Neuronal stem cell (in vitro differentiated cells): ENCODE results near the gene MYO1H.

Experiments
- DNase-seq: peaks from one replicate; pipeline ENCODE4 v3.0.0-alpha.2; 2013; ENCODE audit warnings: low spot score
- H2AFZ ChIP-seq: one replicate; pipeline ENCODE4 v1.6.1; 2013; ENCODE audit warnings: mild to moderate bottlenecking, low read length, inconsistent platforms
- H2AK5ac ChIP-seq: 2 replicates; pipeline ENCODE4 v1.6.1; 2013; ENCODE audit warnings: low read depth, mild to moderate bottlenecking, inconsistent platforms, low read length, moderate library complexity, mixed read lengths
- H2BK120ac ChIP-seq: 2 replicates; pipeline ENCODE4 v1.6.1; 2013; ENCODE audit warnings: low read depth, mild to moderate bottlenecking, inconsistent platforms, low read length, moderate library complexity, mixed read lengths
- H2BK12ac ChIP-seq: one replicate; pipeline ENCODE4 v1.6.1; 2013; ENCODE audit warnings: low read length, inconsistent platforms
- H2BK15ac ChIP-seq: 2 replicates; pipeline ENCODE4 v1.6.1; 2013; ENCODE audit warnings: mild to moderate bottlenecking, low read length, inconsistent platforms, mixed read lengths
- H2BK5ac ChIP-seq: one replicate; pipeline ENCODE4 v1.6.1; 2013; ENCODE audit warnings: inconsistent platforms, mild to moderate bottlenecking, low read length, moderate library complexity
- H3K14ac ChIP-seq: one replicate; pipeline ENCODE4 v1.6.1; 2013; ENCODE audit warnings: low read length, inconsistent platforms
- H3K18ac ChIP-seq: 2 replicates; pipeline ENCODE4 v1.6.1; 2013; ENCODE audit warnings: low read length, inconsistent platforms
- H3K23ac ChIP-seq: 2 replicates; pipeline ENCODE4 v1.6.1; 2013; ENCODE audit warnings: low read depth, mild to moderate bottlenecking, mixed read lengths, low read length, inconsistent platforms; ENCODE audit not compliant: poor library complexity
- H3K27ac ChIP-seq: replicated peaks from 3 replicates; pipeline ENCODE4 v1.5.1; 2013; ENCODE audit warnings: low read length, inconsistent platforms
- H3K27me3 ChIP-seq, 3 experiments: 2 replicates each; pipeline ENCODE4 v1.6.1; 2013; ENCODE audit warnings: low read length in 3 of 3, mild to moderate bottlenecking in 2 of 3, inconsistent platforms in 1 of 3, low read depth in 1 of 3, mixed read lengths in 1 of 3, moderate library complexity in 1 of 3; ENCODE audit not compliant: control insufficient read depth in 3 of 3, insufficient read depth in 3 of 3
- H3K36me3 ChIP-seq, 2 donors: replicated peaks in 1 of 2; 2 replicates each; pipeline ENCODE4 v1.6.1; 2013; ENCODE audit warnings: low read length in 2 of 2; ENCODE audit not compliant: control insufficient read depth in 2 of 2, insufficient read depth in 2 of 2
- H3K4ac ChIP-seq: 2 replicates; pipeline ENCODE4 v1.6.1; 2013; ENCODE audit warnings: inconsistent platforms, mild to moderate bottlenecking, low read length, moderate library complexity
- H3K4me1 ChIP-seq, 2 donors: 1 replicate in 1 of 2; 2 replicates in 1 of 2; pipeline ENCODE4 v1.6.1; 2013; ENCODE audit warnings: low read length in 2 of 2, low read depth in 1 of 2; ENCODE audit not compliant: control insufficient read depth in 2 of 2, insufficient read depth in 1 of 2
- H3K4me2 ChIP-seq: one replicate; pipeline ENCODE4 v1.6.1; 2013; ENCODE audit warnings: mild to moderate bottlenecking, low read length, inconsistent platforms; ENCODE audit not compliant: insufficient read depth, poor library complexity, severe bottlenecking
- H3K4me3 ChIP-seq, 2 donors: 2 replicates each; pipeline ENCODE4 v1.5.1; 2013; ENCODE audit warnings: low read length in 2 of 2, mild to moderate bottlenecking in 2 of 2, inconsistent platforms in 1 of 2, moderate library complexity in 1 of 2
- H3K79me1 ChIP-seq: one replicate; pipeline ENCODE4 v1.6.1; 2013; ENCODE audit warnings: low read depth, mild to moderate bottlenecking, inconsistent platforms, low read length, moderate library complexity
- H3K9ac ChIP-seq: one replicate; pipeline ENCODE4 v1.6.1; 2013; ENCODE audit warnings: mild to moderate bottlenecking, low read depth, low read length, inconsistent platforms; ENCODE audit not compliant: poor library complexity
- H3K9me3 ChIP-seq, 2 donors: replicated peaks in 1 of 2; 2 replicates each; pipeline versions ENCODE3 to v1.6.1; 2013; ENCODE audit warnings: low read length in 2 of 2, mild to moderate bottlenecking in 2 of 2, inconsistent platforms in 1 of 2, low read depth in 1 of 2, mixed read lengths in 1 of 2, moderate library complexity in 1 of 2; ENCODE audit not compliant: control insufficient read depth in 2 of 2, insufficient read depth in 1 of 2
- H4K8ac ChIP-seq: one replicate; pipeline ENCODE4 v1.6.1; 2013; ENCODE audit warnings: low read depth, mild to moderate bottlenecking, inconsistent platforms, low read length, moderate library complexity
- H4K91ac ChIP-seq: one replicate; pipeline ENCODE4 v1.6.1; 2013; ENCODE audit warnings: low read length, low read depth, mild to moderate bottlenecking, inconsistent platforms; ENCODE audit not compliant: poor library complexity
- WGBS, 2 donors: extraction: QIAGEN DNeasy Blood & Tissue Kit; methylation state at CpG; one replicate each; pipeline ENCODE4 v1.1.7; 2013; ENCODE audit warnings: missing lambda C conversion rate in 2 of 2, mixed read lengths in 1 of 2; ENCODE audit not compliant: insufficient read length in 2 of 2, insufficient replicate concordance in 1 of 2; ENCODE audit errors: extremely low coverage in 2 of 2; 5-methylcytosine and 5-hydroxymethylcytosine counted together

MYO1H gene

GRCh38 chr12:109307051-109307450, 40.6 kb upstream of the MYO1H start:
- no peak overlapping the region for H4K91ac ChIP-seq
- no peak overlapping the region for H3K23ac ChIP-seq
- no peak overlapping the region for H2BK120ac ChIP-seq
- H2BK5ac ChIP-seq: no peak overlapping the region
- H3K9ac ChIP-seq: no peak overlapping the region
- H2AK5ac ChIP-seq: no peak overlapping the region
- no peaks in the 10 kb centered on the region for H3K36me3 ChIP-seq
- H3K4me1 ChIP-seq: peaks cover 0 to 9% of the 10 kb centered on the region in 2 donors
- no peak overlapping the region for H3K4ac ChIP-seq
- no peak overlapping the region for H3K18ac ChIP-seq
- no peak overlapping the region for H3K27ac ChIP-seq
- no peak overlapping the region for H4K8ac ChIP-seq
- no peak overlapping the region for H2BK12ac ChIP-seq
- H3K27me3 ChIP-seq: peaks cover 10 to 92% (median 49%) of the 10 kb centered on the region in 3 experiments
- H3K9me3 ChIP-seq: no peaks in the 10 kb centered on the region
- H2BK15ac ChIP-seq: no peak overlapping the region
- H3K4me3 ChIP-seq: no peak overlapping the region
- no CpG with 5 or more reads among the region's 9 CpGs for WGBS, 2 donors
- H3K14ac ChIP-seq: no peak overlapping the region
- no peak for DNase-seq
- H3K79me1 ChIP-seq: no peaks in the 10 kb centered on the region
- H2AFZ ChIP-seq: no peak overlapping the region
- no peak overlapping the region for H3K4me2 ChIP-seq

DNA sequence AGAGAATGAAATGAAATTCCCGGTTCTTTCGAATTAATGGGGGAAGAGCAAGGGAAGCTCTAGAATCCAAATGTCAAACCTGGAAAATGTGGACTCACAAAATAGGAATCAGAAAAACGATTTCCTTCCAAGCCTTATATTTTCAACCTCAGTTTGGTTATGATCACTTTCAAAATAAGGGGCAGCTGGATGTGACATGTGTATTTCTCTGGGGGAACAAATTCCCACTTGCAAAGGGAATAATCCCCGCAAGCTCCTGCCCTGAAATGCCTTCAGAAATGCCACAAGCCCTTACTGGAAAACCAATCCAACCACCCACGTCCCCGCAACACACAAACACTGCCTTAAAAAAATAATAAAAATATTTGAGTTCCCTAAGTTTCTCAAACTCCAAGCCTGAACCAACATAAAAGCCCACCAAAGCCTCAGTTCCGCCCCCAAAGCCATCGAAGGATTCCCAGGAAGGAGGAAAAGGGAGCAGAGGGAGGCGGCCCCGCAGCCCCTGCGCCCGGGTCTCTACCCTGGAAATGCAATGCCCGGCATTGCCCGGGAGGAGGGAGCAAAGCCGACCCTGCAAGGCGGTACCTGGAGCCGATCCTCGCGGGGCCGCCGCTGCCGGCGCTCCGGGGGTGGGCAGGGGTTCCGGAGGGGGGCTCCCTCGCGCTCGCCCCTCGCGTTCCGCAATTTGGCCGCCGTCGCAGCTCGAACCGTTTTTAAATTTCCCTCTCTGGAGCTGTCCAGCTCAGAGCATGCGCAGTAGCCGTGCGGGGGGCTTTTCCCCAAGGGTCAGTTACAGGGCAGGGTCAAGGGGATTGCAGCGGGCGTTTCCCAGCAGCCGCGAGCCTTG, 38.9 kb upstream of the MYO1H start, which contains the start of gene FOXN4:
FOXN4 (minus strand) TSS at position 751 of the 847 bp plus-strand sequence. CDS start 963 bp downstream, outside the sequence.
- H3K79me1 ChIP-seq: no peaks in the 10 kb centered on the region
- peak within 1 kb of the TSS; percentile 28 for H3K23ac ChIP-seq
- no CpG with 5 or more reads among the region's 43 CpGs for WGBS, 2 donors

DNA sequence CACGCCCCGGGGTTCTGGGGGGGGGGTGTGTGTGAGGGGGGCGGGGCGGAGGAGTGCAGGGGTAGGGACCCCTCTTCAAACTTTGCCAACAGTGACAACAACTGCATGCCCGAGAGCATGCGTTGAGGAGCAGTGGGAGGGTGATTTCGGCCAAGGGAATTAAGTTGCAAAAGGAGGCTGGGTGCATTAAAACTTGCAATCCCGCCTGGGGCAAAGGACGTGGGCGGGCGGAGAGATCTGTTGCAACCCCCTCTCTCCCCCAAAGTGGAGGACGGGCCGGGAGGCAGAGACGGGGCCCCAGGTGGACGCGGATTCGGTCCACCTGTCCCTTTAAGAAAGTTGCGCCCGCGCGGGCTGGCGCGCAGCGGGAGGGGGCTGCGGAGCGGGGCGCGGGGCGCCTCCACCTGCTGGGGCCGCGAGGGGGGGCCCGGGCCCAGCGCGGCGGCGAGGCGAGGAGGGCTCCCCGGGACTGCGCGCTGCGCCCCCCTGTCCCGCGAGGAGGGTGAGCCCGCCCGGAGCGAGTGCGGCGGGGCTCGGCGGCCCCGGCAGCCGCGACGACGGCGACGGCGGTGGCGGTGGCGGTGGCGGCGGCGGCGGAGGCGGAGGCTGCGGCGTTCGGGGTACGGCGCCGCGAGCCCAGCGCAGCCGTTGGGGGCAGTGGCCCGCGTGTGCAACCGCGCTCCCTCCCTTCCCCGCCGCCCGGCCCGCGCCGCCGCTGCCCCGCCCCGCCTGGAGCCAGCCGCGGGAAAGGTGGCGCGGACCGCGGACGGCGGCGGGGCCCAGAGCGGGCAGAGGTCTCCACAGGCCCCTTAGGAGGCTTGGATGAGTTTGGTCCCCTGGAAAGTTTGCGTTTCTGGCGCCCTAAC, 38.1 kb upstream of the MYO1H start:
- Histone ChIP-seq H3K14ac (peak overlapping the region; percentile 65), H3K4me1 (peaks cover 0 to 6% of the 10 kb centered on the region in 2 donors), H3K18ac (peak overlapping the region; percentile 67), H3K9me3 (no peaks in the 10 kb centered on the region), H3K23ac (no peak overlapping the region), H3K79me1 (no peaks in the 10 kb centered on the region), H3K27ac (no peak overlapping the region), H2AFZ (peak overlapping the region; percentile 86), H3K9ac (peak overlapping the region; percentile 78), H3K4me3 (peak overlapping the region; percentile 31 to 80), H2BK12ac (no peak overlapping the region), H3K4me2 (peak overlapping the region; percentile 98), H2AK5ac (no peak overlapping the region), H4K91ac (no peak overlapping the region), H2BK15ac (no peak overlapping the region), H2BK120ac (peak overlapping the region; percentile 37), H3K27me3 (peaks cover 10 to 95% (median 52%) of the 10 kb centered on the region in 3 experiments), H2BK5ac (no peak overlapping the region), H3K36me3 (no peaks in the 10 kb centered on the region), H3K4ac (peak overlapping the region; percentile 66), H4K8ac (no peak overlapping the region)
- no CpG with 5 or more reads among the region's 99 CpGs for WGBS, 2 donors
- DNase-seq: no peak

More for the DNA sequence above, 38.9 kb upstream of the MYO1H start, which contains the start of gene FOXN4:
- peak within 1 kb of the TSS; percentile 86 for H2AFZ ChIP-seq
- peak within 1 kb of the TSS; percentile 98 for H3K4me2 ChIP-seq
- no peak within 1 kb of the TSS for H3K27ac ChIP-seq
- peak within 1 kb of the TSS; percentile 65 for H3K14ac ChIP-seq
- H2AK5ac ChIP-seq: no peak within 1 kb of the TSS
- H3K9me3 ChIP-seq: no peaks in the 10 kb centered on the region
- peak within 1 kb of the TSS; percentile 66 for H3K4ac ChIP-seq
- H4K91ac ChIP-seq: no peak within 1 kb of the TSS
- no peak within 1 kb of the TSS for H4K8ac ChIP-seq
- peak within 1 kb of the TSS; percentile 67 for H3K18ac ChIP-seq
- H3K9ac ChIP-seq: peak within 1 kb of the TSS; percentile 78
- DNase-seq: no peak
- peak within 1 kb of the TSS; percentile 37 for H2BK120ac ChIP-seq
- H2BK12ac ChIP-seq: no peak within 1 kb of the TSS
- peak within 1 kb of the TSS; percentile 31 to 80 for H3K4me3 ChIP-seq
- peaks cover 0 to 9% of the 10 kb centered on the region in 2 donors for H3K4me1 ChIP-seq
- no peaks in the 10 kb centered on the region for H3K36me3 ChIP-seq
- no peak within 1 kb of the TSS for H2BK5ac ChIP-seq
- no peak within 1 kb of the TSS for H2BK15ac ChIP-seq
- peaks cover 10 to 93% (median 52%) of the 10 kb centered on the region in 3 experiments for H3K27me3 ChIP-seq
